Activated T-cell treated with anti-CD3 and anti-CD28 coated beads for 48 hours (primary cell): ENCODE data around the gene TRIM9.

Source experiments
- DNase-seq: peaks from one replicate; pipeline ENCODE4 v3.0.0-alpha.2; 2020; ENCODE audit warnings: low read depth

TRIM9 gene

DNA sequence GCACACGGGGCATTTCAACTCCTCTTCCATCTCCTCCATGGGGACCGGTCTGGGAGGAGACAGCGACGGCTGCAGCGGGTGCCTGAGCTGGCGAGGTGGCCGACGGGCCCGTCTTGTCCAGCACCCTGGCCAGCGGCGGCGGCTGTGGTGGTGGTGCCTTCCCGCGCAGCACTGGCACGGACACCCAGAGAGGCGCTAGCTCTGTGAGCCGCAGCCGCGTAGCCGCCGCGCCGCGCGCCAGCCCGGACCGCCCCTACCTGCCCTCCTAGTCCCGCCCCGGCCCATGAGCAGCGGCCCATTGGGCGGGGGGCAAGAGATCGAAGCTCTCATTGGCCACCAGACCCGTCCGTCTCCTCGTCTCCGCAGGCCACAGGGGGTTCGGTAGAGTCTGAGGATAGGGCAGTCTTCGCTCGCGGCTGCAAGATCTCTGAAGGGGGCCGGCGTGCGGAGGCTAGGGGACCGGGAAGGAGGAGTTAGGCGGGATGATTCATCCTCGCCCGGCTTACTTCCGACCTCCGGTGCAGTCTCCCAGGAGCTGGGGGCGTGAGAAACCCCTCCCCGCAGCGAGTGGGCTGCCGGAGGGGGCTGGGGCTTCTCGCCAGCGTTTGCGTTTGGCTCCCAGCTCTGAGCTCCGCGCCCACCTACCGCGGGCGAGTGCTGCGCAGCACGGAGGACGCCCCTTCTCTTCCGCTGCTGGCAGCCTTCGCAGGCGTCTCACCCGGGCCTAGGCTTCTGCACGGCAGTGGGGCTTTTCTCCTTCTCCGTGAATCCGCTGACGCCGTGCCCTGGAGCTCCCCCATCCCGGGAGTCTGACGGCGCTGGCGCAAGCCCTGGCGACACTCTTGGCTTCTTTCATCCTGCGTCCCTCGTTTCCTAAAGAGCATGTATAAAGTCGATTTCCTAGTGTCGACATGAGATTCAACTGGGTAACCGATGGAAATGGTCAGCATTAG is at the start of gene TRIM9:
Gene TRIM9, minus strand, starts transcription at position 205 of the 953 bp plus-strand sequence. Its CDS starts 166 bp downstream, at position 39.
- peak; percentile 90 for DNase-seq

- DNase-seq, result no peak
Observed at GRCh38 chr14:51140856-51141255, 46.0 kb upstream of the TRIM9 start.

- no peak for DNase-seq
Observed at GRCh38 chr14:51140338-51140737, 45.4 kb upstream of the TRIM9 start.

DNA sequence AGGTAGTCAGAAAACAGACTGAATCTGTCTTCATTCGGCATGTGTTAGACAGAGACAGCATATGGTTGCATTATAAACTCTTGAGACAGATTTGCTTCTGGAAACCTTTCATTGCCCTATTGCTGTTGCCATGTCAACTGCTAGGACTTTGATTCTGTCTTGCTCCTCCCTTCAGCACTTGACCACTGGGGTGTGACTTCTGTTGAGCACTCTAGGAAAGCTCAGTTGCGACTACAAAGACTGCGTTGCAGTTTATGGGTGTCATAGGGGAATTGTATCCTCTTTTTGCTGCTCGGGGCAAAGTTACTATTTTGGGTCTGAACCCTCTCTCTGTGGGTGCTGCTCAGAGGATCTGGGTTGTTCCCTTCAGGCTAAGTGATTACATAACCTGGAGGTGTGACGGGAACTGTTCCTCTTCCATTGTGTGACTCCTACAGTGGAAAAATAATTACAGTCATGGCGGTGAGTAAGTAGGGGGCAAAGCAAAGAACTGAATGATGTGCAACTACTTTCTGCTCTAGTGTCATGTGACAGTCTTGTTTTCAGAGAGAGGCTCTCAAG is 44.3 kb upstream of the TRIM9 start:
- DNase-seq, result no peak

DNA sequence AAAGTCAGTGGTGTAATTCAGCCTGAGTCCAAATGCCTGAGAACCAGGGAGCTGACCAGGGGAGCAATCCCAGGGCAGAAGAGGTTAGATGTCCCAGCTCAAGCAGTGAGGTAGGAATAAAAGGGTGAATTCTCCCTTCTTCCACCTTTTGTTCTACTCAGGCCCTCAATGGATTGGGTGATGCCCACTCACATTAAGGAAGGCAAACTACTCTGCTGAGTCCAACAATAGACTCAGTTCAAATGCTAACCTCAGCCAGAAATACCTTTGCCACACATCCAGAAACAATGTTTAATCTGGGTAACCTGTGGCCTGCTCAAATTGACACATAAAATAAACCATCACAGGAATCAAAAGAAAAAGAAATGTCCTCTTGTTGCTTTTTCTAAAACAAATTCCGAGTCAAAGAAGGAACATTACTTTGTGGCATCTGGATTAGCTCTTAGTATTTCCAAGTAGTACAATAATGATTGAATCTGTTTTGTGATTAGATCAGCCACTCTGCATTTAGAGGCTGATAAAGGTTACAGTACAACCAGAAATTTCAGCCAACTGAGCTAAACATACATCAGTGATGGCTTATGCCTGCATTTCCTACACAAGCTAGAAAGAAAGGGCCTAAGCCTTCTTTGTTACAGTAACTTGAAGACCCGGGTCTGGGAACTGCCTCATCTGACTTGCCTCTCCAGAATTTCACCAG is 43.6 kb upstream of the TRIM9 start:
- no peak for DNase-seq

DNA sequence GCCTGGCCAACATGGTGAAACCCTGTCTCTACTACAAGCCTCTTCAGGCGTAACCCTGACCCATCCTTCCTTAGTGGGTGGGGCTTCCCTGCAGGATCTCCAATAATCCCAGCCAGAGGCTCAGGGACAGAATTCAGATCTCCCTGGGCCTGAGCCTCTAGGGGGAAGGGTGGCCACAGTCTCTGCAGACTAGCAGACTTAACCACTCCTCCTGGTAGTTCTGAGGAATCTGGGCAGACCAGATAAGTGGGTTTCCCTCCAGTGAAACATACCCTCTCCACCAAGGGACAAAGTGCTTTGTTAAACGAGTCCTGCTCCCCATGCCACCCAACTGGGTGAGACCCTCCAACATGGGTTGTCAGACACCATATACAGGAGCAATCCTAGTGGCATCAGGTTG is 36.6 kb upstream of the TRIM9 start:
- DNase-seq, result no peak

DNA sequence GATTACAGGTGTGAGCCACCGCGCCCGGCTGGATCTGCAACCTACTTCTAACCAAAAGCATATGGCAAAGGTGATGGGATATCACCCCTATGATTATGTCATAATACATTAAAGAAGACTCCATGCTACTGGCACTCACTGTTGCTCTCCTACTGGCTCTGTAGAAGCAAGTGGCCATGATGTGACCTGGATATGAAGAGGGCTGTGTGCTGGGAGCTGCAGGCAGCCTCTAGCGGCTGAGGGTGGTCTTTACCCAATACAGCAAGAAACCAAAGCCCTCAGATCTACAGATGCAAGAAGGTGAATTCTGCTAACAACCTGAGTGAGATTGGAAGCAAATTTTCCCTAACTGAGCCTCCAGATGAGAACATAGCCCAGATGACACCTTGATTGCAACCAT is 34.2 kb upstream of the TRIM9 start:
- DNase-seq, result no peak

DNA sequence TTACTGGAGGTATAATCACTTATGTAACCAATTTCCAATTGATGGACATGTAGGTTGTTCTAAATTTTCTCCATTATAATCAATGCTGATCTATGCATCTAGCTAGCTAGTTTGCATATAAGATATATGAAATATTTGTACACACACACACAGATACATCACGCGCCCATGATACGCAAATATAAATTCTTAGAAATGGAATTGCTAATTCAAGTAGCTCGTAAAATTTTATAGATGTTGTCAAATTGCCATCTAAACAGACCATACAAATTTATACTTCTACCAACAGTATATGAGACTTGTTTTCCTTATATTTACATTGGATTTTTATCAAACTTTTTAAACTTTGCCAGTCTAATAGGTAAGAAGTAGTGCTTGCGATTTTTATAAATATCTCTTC is 29.1 kb upstream of the TRIM9 start:
- DNase-seq, result no peak

DNA sequence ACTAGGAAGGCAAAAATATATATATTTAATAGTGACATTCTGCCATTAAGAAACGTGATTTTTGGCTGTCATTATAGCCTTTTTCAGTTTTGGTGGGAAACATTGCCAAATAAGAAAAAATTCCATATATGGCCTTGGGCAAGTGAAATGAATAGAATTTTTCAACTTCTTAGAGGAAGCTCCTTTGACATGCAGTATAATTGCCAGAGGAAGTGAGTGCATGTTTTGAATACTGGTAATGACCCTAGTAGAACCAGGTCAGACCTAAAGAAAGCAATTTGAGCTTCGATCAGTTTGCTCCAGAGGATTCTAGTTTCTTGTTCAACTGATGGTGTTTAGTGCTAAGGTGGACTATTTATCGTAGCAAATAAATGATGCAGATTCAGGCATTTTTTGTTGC is 26.2 kb upstream of the TRIM9 start:
- DNase-seq, result no peak

DNA sequence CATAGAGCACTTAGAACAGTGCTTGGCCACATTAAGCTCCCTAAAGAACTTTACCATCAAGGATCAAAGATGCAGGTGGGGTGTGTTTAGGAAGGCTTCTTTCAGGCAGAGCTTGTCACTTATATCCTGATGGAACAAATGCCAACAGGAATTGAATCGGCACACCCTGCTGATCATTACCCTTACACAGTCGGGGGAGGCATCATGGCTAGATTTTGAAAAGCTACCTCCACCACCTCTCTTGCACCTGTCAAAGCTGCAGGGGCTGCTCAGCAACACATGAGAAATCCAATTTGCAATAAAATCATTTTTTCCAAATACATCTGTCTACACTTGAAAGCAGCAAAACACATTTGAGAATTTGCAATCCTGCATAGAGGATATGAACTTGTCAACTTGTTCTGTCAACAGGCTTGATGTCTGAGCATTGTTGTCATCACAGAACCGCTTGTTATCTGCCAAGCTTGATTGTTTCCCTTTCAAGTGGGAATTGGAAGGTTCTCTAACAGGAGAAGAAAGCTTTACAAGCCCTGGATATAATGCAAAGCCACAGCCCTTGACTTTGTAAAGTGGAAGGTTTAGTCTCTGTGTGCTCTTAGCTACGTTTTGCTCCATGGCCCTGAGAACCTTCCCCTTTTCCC is 24.6 kb upstream of the TRIM9 start:
- no peak for DNase-seq

DNA sequence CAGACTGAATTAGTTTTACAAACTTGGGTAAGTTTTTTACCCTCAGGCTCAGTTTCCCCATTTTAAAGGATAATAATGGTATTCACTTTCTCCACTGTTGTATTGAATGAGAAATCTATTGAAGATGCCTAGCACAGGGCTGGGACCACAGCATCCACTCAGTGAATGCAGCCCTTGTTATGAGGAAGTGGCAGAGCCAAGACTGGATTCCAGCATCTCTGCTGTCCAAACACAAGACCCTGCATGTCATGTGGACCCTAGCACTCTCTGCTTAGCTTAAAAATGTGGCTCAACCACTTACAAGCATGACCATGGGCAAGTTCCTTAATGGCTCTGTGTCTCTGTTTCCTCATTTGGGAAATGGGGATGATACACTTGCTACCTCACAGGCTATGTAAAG is 24.1 kb upstream of the TRIM9 start:
- DNase-seq, result no peak

GRCh38 chr14:51117593-51117992 is 22.7 kb upstream of the TRIM9 start:
- no peak for DNase-seq

- DNase-seq, result no peak
Observed at GRCh38 chr14:51116682-51117081, 21.8 kb upstream of the TRIM9 start.

- DNase-seq, result no peak
Observed at GRCh38 chr14:51109651-51110050, 14.7 kb upstream of the TRIM9 start.

GRCh38 chr14:51107801-51108200 is 12.9 kb upstream of the TRIM9 start:
- no peak for DNase-seq

GRCh38 chr14:51104467-51104866 is 9.6 kb upstream of the TRIM9 start:
- DNase-seq, result no peak

DNA sequence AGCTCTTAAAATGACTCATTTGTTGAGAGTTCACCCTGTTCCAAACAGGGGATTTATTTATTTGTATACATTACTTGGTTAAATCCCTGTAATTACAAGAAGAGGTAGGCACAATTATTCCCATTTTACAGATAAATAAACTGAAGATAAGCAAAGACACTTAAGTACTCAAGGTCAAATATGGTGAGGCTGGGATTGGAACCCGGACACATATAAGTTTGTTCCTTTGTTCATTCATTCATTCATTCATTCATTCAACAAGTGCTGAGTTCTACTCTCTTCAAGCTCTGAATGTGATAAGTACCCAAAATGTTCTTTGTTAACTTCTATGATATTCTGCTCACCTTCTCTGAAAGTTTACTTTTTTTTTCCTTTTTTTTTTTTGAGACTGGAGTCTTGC is 2.4 kb upstream of the TRIM9 start:
- DNase-seq, result no peak

DNA sequence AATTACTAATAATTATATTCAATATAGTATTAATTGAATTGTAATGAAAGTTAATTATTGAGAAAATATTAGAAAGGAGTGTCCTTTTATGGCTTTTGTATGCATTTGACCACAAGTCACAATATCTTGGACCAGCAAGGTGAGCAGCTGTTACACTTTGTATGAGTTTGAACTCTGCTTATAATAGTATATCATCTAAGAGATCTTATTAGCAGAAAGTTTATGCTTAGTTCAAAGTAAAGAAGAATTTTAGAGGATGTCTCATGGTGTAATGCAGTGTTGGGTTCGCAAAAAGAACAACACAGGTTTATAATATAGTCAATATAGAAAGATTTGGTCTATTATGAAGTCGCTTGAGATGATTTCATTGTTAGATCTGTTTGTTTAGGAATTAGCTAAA is 2.0 kb upstream of the TRIM9 start:
- no peak for DNase-seq

- DNase-seq, result peak; percentile 6
Observed at GRCh38 chr14:51095854-51096823, 1.2 kb upstream of the TRIM9 start.

GRCh38 chr14:51094282-51094821 is 553 bp downstream of the TRIM9 start:
- DNase-seq, result peak; percentile 10
